Stimulated activated CD4-positive, alpha-beta T cell treated with anti-CD3 and anti-CD28 coated beads, Interleukin-2, amount 100 ng/mL, for 48 hours (primary cell): ENCODE data around the gene TNNI3K.

Source experiments
- DNase-seq, 2 donors: peaks; one replicate each; pipeline ENCODE4 v3.0.0-alpha.2; 2020

Gene TNNI3K

GRCh38 chr1:74455390-74455789 lies 220.2 kb downstream of the TNNI3K start:
- no peak for DNase-seq

- no peak for DNase-seq
These were observed 222.1 kb downstream of the TNNI3K start for GRCh38 chr1:74457253-74457652.

GRCh38 chr1:74463333-74463988 lies 228.3 kb downstream of the TNNI3K start:
- DNase-seq, result no peak

- DNase-seq, result no peak
These were observed 228.8 kb downstream of the TNNI3K start for GRCh38 chr1:74464037-74464436.

GRCh38 chr1:74465193-74465681 lies 230.1 kb downstream of the TNNI3K start:
- DNase-seq, result no peak

GRCh38 chr1:74467786-74468377 lies 232.7 kb downstream of the TNNI3K start:
- no peak for DNase-seq

- no peak for DNase-seq
These were observed 233.9 kb downstream of the TNNI3K start for GRCh38 chr1:74468982-74469603.

- DNase-seq, result no peak
These were observed 235.1 kb downstream of the TNNI3K start for GRCh38 chr1:74470251-74470650.

GRCh38 chr1:74470936-74471335 lies 235.7 kb downstream of the TNNI3K start:
- no peak for DNase-seq

- DNase-seq, result no peak
These were observed 236.3 kb downstream of the TNNI3K start for GRCh38 chr1:74471470-74471869.

GRCh38 chr1:74474585-74474984 lies 239.4 kb downstream of the TNNI3K start:
- no peak for DNase-seq

- no peak for DNase-seq
These were observed 243.8 kb downstream of the TNNI3K start for GRCh38 chr1:74478979-74479378.

GRCh38 chr1:74480068-74480467 lies 244.9 kb downstream of the TNNI3K start:
- no peak for DNase-seq

- no peak for DNase-seq
These were observed 246.4 kb downstream of the TNNI3K start for GRCh38 chr1:74481607-74482006.

- DNase-seq, result no peak
These were observed 250.4 kb downstream of the TNNI3K start for GRCh38 chr1:74485622-74486021.

GRCh38 chr1:74486036-74486435 lies 250.8 kb downstream of the TNNI3K start:
- DNase-seq, result no peak

GRCh38 chr1:74496669-74497068 lies 261.5 kb downstream of the TNNI3K start:
- DNase-seq, result no peak

- no peak for DNase-seq
These were observed 263.7 kb downstream of the TNNI3K start for GRCh38 chr1:74498901-74499300.

GRCh38 chr1:74502432-74502831 lies 267.2 kb downstream of the TNNI3K start:
- no peak for DNase-seq

- DNase-seq, result no peak
These were observed 267.7 kb downstream of the TNNI3K start for GRCh38 chr1:74502858-74503257.

- DNase-seq, result peak; percentile 18 to 37
These were observed 269.1 kb downstream of the TNNI3K start for GRCh38 chr1:74504125-74504932.

GRCh38 chr1:74504933-74505512 lies 269.8 kb downstream of the TNNI3K start:
- DNase-seq, result no peak
